Measurements from ENCODE around the gene TMEM11.

- no peak for TF ChIP-seq SIN3A (IDR thresholded peaks at IDR 0.05; ENCODE audit: borderline replicate concordance, insufficient read depth, low read depth, low read length)
- no peak for TF ChIP-seq CTCF (IDR thresholded peaks at IDR 0.05)
- TF ChIP-seq POLR2AphosphoS5 (IDR thresholded peaks at IDR 0.05; ENCODE audit: low read depth, low read length): no peak
- TF ChIP-seq REST (IDR thresholded peaks at IDR 0.05; ENCODE audit: insufficient read depth in 1 of 2, low read depth in 2 of 2, low read length in 1 of 2): no peak
- no peak for TF ChIP-seq TCF7L2 (IDR thresholded peaks at IDR 0.05; ENCODE audit: low read depth, low read length)
Measured at GRCh38 chr17:21199311-21199710, 14.7 kb downstream of the TMEM11 start.
